Measurements from ENCODE around the gene POLA1. TPM values are rescaled to one million over a fixed set of nuclear protein-coding genes. Genes with fewer than 3 reads are reported as not detected.

The POLA1 gene
- total RNA-seq, 1 donor from 2014 or later, result 13.2 TPM

DNA sequence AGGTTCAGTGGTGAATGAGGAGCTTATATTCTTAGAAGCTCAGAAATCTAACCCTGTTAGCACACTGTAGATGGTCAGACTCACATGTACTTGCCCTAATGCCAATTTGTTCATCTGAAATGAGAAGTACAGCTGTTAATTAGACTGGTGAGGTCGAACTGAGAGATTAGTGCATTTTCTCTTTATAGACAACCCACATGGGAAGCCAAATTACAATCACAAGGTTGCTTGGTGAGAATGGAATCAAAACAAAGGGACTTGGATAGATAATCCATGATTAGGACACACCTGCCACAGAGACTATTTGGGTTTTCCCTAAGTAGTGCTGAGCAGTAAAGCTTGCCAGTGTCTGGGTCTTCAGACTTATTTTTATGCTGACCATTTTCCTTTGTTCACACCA is 88.3 kb downstream of the POLA1 start:
- no peak for TF ChIP-seq CTCF (IDR thresholded peaks at IDR 0.05; ENCODE audit: partially characterized antibody, unreplicated experiment)
- H3K4me3 Mint-ChIP-seq (ENCODE audit: unreplicated experiment), result no peak overlapping the region
- no peak for DNase-seq
- H3K4me1 Mint-ChIP-seq (ENCODE audit: low read depth, unreplicated experiment), result no peaks in the 10 kb centered on the region
- H3K27me3 Mint-ChIP-seq (ENCODE audit: unreplicated experiment), result no peaks in the 10 kb centered on the region
- no peaks in the 10 kb centered on the region for H3K36me3 Mint-ChIP-seq (ENCODE audit: unreplicated experiment)
- H3K27ac Mint-ChIP-seq (ENCODE audit: unreplicated experiment), result no peak overlapping the region
- no peaks in the 10 kb centered on the region for H3K9me3 Mint-ChIP-seq (ENCODE audit: unreplicated experiment)

DNA sequence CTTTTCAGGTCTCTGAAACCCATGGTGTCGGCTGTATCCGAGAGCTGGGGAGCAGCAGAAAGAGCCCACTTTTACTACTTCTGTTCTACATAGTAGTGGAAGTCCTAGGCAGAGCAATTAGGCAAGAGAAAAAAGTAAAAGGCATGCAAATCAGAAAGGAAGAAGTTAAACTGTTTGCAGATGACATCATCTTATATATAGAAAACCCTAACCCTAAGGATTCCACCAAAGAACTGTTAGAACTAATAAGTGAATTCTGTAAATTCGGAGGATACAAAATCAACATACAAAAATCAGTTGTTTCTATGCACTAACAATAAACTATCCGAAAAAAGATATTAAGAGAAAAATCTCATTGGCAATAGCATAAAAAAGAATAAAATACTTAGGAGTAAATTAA is 95.3 kb downstream of the POLA1 start:
- no peak for DNase-seq
- H3K27me3 Mint-ChIP-seq (ENCODE audit: unreplicated experiment), result no peaks in the 10 kb centered on the region
- no peaks in the 10 kb centered on the region for H3K4me1 Mint-ChIP-seq (ENCODE audit: low read depth, unreplicated experiment)
- TF ChIP-seq CTCF (IDR thresholded peaks at IDR 0.05; ENCODE audit: partially characterized antibody, unreplicated experiment), result no peak
- H3K4me3 Mint-ChIP-seq (ENCODE audit: unreplicated experiment), result no peak overlapping the region
- no peaks in the 10 kb centered on the region for H3K36me3 Mint-ChIP-seq (ENCODE audit: unreplicated experiment)
- no peaks in the 10 kb centered on the region for H3K9me3 Mint-ChIP-seq (ENCODE audit: unreplicated experiment)
- H3K27ac Mint-ChIP-seq (ENCODE audit: unreplicated experiment), result no peak overlapping the region

DNA sequence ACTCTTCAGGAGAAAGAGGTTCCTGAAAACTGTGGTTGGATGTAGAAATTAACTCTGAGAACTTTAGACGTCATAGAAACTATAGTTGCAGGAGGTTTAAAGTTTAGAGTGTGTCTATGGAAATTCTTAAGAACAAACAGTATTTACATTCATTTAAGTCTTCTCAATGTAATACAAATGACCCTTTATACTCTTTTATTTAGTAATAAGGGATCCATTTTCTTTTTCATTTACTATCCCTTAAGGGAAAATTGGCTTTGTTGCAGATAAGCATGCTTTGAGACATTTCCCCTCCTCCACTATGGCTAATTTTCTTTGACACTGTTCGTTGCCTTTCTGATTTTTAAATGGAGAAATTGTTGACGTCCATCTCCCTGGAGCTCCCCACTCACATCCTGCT is 96.4 kb downstream of the POLA1 start:
- no peaks in the 10 kb centered on the region for H3K27me3 Mint-ChIP-seq (ENCODE audit: unreplicated experiment)
- no peak overlapping the region for H3K27ac Mint-ChIP-seq (ENCODE audit: unreplicated experiment)
- no peak for DNase-seq
- no peaks in the 10 kb centered on the region for H3K9me3 Mint-ChIP-seq (ENCODE audit: unreplicated experiment)
- TF ChIP-seq CTCF (IDR thresholded peaks at IDR 0.05; ENCODE audit: partially characterized antibody, unreplicated experiment), result no peak
- no peak overlapping the region for H3K4me3 Mint-ChIP-seq (ENCODE audit: unreplicated experiment)
- no peaks in the 10 kb centered on the region for H3K4me1 Mint-ChIP-seq (ENCODE audit: low read depth, unreplicated experiment)
- H3K36me3 Mint-ChIP-seq (ENCODE audit: unreplicated experiment), result no peaks in the 10 kb centered on the region

GRCh38 chrX:24796204-24796603 is 102.5 kb downstream of the POLA1 start:
- H3K4me3 Mint-ChIP-seq (ENCODE audit: unreplicated experiment), result no peak overlapping the region
- H3K27me3 Mint-ChIP-seq (ENCODE audit: unreplicated experiment), result no peaks in the 10 kb centered on the region
- H3K36me3 Mint-ChIP-seq (ENCODE audit: unreplicated experiment), result no peaks in the 10 kb centered on the region
- H3K4me1 Mint-ChIP-seq (ENCODE audit: low read depth, unreplicated experiment), result peaks cover 3% of the 10 kb centered on the region
- H3K9me3 Mint-ChIP-seq (ENCODE audit: unreplicated experiment), result no peaks in the 10 kb centered on the region
- TF ChIP-seq CTCF (IDR thresholded peaks at IDR 0.05; ENCODE audit: partially characterized antibody, unreplicated experiment), result no peak
- no peak overlapping the region for H3K27ac Mint-ChIP-seq (ENCODE audit: unreplicated experiment)
- no peak for DNase-seq

DNA sequence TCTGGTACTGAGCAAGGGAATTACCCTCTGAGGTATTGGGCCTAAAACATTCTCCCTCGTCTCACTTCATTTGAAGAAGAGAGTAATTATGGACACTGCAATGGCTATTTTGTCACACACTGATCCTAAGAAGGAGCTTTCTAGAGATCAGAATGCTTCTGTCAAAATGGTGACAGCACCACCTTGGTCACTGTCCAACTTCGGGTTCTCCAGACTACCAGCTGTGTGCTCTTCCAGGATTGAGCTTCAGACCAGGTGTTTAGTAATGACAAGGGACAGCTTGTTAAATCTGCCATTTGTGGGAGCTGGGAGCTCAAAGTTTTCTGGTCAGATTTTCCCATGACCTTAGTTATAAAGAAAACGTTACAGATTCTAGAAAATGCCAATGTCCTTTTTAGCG is 105.4 kb downstream of the POLA1 start:
- no peaks in the 10 kb centered on the region for H3K36me3 Mint-ChIP-seq (ENCODE audit: unreplicated experiment)
- no peak for TF ChIP-seq CTCF (IDR thresholded peaks at IDR 0.05; ENCODE audit: partially characterized antibody, unreplicated experiment)
- no peak for DNase-seq
- H3K4me1 Mint-ChIP-seq (ENCODE audit: low read depth, unreplicated experiment), result peaks cover 5% of the 10 kb centered on the region
- no peak overlapping the region for H3K27ac Mint-ChIP-seq (ENCODE audit: unreplicated experiment)
- no peaks in the 10 kb centered on the region for H3K27me3 Mint-ChIP-seq (ENCODE audit: unreplicated experiment)
- no peak overlapping the region for H3K4me3 Mint-ChIP-seq (ENCODE audit: unreplicated experiment)
- H3K9me3 Mint-ChIP-seq (ENCODE audit: unreplicated experiment), result no peaks in the 10 kb centered on the region
